Measurements from ENCODE around the gene MACROH2A2.

DNA sequence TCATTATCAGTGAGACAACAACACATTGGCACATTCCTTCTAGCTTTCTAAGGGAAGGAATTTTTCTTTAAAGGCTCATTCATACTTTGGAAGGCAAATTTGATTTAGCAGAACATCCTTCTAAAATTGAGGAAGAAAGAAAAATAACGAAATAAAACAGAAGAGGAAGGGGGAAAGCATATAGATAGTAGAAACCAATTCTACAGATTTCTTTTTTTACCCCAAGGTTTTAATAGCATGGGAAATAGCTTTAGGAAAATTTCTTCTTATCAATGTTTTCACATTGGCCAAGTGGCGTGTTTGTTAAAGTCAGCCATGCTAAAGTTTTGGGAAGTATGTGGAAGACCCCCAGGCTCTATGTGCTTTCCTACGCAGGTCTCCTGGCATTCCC lies 35.7 kb downstream of the MACROH2A2 start:
- TF ChIP-seq, protein P1, sequence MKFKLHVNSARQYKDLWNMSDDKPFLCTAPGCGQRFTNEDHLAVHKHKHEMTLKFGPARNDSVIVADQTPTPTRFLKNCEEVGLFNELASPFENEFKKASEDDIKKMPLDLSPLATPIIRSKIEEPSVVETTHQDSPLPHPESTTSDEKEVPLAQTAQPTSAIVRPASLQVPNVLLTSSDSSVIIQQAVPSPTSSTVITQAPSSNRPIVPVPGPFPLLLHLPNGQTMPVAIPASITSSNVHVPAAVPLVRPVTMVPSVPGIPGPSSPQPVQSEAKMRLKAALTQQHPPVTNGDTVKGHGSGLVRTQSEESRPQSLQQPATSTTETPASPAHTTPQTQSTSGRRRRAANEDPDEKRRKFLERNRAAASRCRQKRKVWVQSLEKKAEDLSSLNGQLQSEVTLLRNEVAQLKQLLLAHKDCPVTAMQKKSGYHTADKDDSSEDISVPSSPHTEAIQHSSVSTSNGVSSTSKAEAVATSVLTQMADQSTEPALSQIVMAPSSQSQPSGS (IDR thresholded peaks at IDR 0.05; ENCODE audit: low read length): no peak
- TF ChIP-seq TCF7 (IDR thresholded peaks at IDR 0.05; ENCODE audit: borderline replicate concordance): no peak
- no peak for TF ChIP-seq EZH2 (IDR thresholded peaks at IDR 0.05; ENCODE audit: borderline replicate concordance, control insufficient read depth, low read depth, low read length)
- TF ChIP-seq CHD2 (IDR thresholded peaks at IDR 0.05; ENCODE audit: borderline replicate concordance, low read depth, low read length): no peak
- TF ChIP-seq, protein P2, sequence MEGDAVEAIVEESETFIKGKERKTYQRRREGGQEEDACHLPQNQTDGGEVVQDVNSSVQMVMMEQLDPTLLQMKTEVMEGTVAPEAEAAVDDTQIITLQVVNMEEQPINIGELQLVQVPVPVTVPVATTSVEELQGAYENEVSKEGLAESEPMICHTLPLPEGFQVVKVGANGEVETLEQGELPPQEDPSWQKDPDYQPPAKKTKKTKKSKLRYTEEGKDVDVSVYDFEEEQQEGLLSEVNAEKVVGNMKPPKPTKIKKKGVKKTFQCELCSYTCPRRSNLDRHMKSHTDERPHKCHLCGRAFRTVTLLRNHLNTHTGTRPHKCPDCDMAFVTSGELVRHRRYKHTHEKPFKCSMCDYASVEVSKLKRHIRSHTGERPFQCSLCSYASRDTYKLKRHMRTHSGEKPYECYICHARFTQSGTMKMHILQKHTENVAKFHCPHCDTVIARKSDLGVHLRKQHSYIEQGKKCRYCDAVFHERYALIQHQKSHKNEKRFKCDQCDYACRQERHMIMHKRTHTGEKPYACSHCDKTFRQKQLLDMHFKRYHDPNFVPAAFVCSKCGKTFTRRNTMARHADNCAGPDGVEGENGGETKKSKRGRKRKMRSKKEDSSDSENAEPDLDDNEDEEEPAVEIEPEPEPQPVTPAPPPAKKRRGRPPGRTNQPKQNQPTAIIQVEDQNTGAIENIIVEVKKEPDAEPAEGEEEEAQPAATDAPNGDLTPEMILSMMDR (IDR thresholded peaks at IDR 0.05 in 2 of 3, conservative IDR thresholded peaks at IDR 0.05 in 1 of 3; ENCODE audit: control insufficient read depth in 2 of 3, extremely low read depth in 1 of 3, insufficient read depth in 1 of 3, low read depth in 3 of 3, low read length in 3 of 3): no peak
- no peak for TF ChIP-seq GABPA (IDR thresholded peaks at IDR 0.05; ENCODE audit: low read depth)
- no peak for TF ChIP-seq SMC3 (IDR thresholded peaks at IDR 0.05; ENCODE audit: borderline replicate concordance, low read length)
- TF ChIP-seq PAX8 (IDR thresholded peaks at IDR 0.05): no peak
- TF ChIP-seq CBFB (IDR thresholded peaks at IDR 0.05; ENCODE audit: low read depth): no peak
- TF ChIP-seq SRF (IDR thresholded peaks at IDR 0.05; ENCODE audit: low read depth in 2 of 2, low read length in 2 of 2): no peak
- TF ChIP-seq POLR2A (IDR thresholded peaks at IDR 0.05; ENCODE audit: low read depth, low read length): no peak
- TF ChIP-seq ASH2L (IDR thresholded peaks at IDR 0.05; ENCODE audit: borderline replicate concordance, low read depth): no peak

Data from GM12878 (cell line).